Endothelial cell of umbilical vein (primary cell): Measurements from ENCODE around the gene CLIC4.
"Not testable (repeated sequence)": the region's sequence is repeated elsewhere in the genome, so short reads cannot be mapped to it uniquely, and the experiment has no call there.

ENCODE experiments used
- CTCF ChIP-seq, 2 donors: IDR thresholded peaks; 1 replicate in 1 of 2; 2 replicates in 1 of 2; pipeline ENCODE4 v1.5.1; 2011; ENCODE audit warnings: low read length in 2 of 2, mild to moderate bottlenecking in 2 of 2, moderate library complexity in 2 of 2, control low read depth in 1 of 2, inconsistent platforms in 1 of 2, low read depth in 1 of 2; ENCODE audit not compliant: insufficient read depth in 1 of 2; ENCODE audit errors: extremely low read depth in 1 of 2
- EZH2 ChIP-seq: IDR thresholded peaks from 2 replicates; pipeline ENCODE4 v1.6.1; 2012; ENCODE audit warnings: borderline replicate concordance, low read depth, mild to moderate bottlenecking, moderate library complexity, low read length, inconsistent platforms; ENCODE audit not compliant: severe bottlenecking
- JUN ChIP-seq: IDR thresholded peaks from 2 replicates; pipeline ENCODE4 v1.6.1; 2011; ENCODE audit warnings: borderline replicate concordance, low read depth; ENCODE audit not compliant: insufficient read length, insufficient read depth
- MAX ChIP-seq: IDR thresholded peaks from 2 replicates; pipeline ENCODE4 v1.6.1; 2011; ENCODE audit not compliant: insufficient read depth, insufficient read length
- POLR2A ChIP-seq: IDR thresholded peaks from 2 replicates; pipeline ENCODE4 v1.6.1; 2012; ENCODE audit warnings: low read depth, mild to moderate bottlenecking, control low read depth, low read length
- POLR2AphosphoS5 ChIP-seq: IDR thresholded peaks from 2 replicates; pipeline ENCODE4 v1.6.1; 2012; ENCODE audit warnings: low read depth, mild to moderate bottlenecking, control low read depth, low read length, moderate library complexity; ENCODE audit not compliant: insufficient read depth

DNA sequence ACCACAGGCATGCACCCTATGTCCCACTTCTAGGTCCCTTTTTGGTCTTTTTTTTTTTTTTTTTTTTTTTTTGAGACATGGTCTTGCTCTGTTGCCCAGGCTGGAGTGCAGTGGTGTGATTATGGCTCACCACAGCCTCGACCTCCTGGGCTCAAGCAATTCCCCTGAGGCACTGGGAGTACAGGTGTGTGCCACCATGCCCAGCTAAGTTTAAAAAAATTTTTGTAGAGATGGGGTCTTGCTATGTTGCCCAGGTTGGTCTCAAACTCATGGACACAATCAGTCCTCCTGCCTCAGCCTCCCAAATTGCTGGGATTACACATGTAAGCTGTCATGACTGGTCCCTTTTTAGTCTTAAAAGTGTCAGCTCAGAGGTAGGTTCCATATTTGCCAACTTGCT, 75.0 kb downstream of the CLIC4 start:
- TF ChIP-seq POLR2A; JUN; CTCF (IDR thresholded peaks at IDR 0.05; ENCODE audit: extremely low read depth in 1 of 2, insufficient read depth in 1 of 2, low read depth in 1 of 2, low read length in 2 of 2); MAX; EZH2; POLR2AphosphoS5: not testable (repeated sequence)
